ENCODE data around the gene ZMPSTE24.

The ZMPSTE24 gene

DNA sequence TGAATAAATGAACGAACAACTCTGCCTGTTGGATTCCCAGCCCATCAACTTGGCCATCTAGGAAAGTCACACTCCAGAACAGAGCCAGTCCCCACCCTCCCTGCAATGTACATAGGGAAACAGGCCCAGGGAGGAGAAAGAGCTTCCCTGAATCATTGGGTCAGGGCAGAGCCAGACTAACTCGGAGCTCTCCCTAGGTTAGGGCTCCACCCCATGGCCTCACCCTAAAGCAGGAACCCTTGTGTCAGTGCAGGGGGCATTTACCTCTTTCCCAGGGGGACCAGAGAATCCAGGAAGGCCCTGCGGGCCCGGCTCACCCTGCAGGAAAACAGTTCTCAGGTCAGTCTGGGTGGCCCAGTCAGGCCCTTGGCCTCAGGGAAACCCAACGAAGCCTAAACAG, 47.4 kb downstream of the ZMPSTE24 start:
- DNase-seq (ENCODE audit: low spot score), result no peak

DNA sequence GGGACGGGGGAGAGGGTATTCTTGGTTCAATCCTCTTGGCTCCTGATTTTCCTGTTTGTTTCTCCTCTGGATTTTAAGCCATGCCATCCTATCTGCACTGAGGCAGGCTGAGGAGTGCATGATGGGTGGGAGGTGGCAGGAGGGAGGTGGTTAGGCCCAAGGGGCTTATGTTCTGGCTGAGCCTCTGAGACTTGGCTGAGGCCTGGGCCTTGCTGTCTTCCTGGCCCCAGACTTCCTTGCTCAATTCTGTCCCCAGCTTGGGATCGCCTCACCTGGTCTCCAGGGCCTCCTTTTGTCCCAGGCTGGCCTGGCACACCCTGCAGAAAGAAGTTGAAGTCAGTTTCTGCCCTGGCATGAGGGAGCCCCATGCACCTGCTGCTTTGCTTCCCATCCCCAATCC, 47.8 kb downstream of the ZMPSTE24 start:
- no peak for DNase-seq (ENCODE audit: low spot score)

DNA sequence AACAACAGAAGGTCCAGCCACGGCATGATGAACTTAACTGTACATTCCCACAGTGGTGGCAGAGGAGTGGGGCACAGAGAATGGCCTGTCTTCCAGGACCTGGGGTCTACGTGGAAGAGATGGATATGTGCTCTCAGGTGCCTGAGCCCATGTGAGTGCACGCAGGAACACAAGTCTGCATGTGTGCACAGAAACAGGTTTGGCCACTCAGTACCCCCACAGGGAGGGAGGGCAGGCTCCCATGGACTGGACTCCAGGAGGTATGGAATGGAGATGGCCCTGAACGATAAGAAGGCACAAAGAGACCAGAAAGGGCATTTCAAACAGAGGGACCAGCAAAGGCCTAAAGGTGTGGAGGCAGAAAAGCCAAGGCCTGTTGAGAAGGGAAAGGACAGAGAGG, 48.3 kb downstream of the ZMPSTE24 start:
- DNase-seq (ENCODE audit: low spot score), result no peak

DNA sequence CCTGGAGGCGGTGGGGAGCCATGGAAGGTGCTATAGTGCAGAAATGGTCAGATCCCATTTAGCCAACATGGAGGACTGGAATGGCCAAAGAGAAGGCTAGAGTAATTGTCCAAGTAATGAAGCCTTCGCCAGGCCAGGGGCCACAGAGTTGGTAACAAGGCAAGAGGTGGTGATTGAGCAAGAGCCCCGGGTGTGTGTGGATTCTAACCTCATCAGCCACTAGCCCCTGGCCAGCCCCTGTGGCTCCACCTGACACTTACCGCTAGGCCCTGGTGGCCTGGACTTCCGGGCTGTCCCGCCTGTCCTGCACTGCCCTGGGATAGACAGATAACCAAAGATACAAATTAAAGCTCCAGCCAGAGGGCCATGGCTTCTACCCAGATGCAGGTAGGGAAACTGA, 49.1 kb downstream of the ZMPSTE24 start:
- no peak for DNase-seq (ENCODE audit: low spot score)

DNA sequence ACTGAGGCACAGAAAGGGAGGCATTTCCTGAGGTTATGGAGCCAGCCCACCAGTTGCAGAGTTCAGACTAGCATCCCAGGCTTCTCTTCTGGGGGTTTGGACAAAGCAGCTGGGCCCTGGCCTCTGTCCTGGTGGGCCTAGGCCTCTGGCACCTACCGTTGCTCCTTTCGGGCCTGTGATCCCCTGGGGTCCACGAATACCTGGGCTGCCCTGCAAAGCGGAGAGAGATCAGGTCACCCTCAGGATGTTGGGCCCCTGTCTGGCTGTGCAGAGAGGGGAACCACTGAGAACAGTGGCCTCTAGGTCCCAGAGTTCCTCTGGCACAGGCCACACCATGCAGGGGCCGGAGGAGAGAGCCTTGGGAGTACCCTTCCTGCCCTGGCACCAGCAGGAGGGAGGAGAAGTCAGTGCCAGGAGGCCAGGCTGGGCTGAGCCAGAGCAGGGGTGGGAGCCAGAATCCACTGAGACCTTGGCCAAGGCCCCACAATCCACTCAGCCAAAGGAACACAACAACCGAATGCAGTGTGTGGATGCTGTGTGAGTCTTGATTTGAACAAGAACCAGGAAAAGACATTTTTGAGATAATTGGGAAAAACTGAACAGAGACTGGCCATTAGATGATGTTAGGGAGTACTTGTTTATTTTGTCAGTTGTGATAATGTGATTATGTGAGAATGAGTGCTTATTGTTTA, 50.1 kb downstream of the ZMPSTE24 start:
- no peak for DNase-seq (ENCODE audit: low spot score)

DNA sequence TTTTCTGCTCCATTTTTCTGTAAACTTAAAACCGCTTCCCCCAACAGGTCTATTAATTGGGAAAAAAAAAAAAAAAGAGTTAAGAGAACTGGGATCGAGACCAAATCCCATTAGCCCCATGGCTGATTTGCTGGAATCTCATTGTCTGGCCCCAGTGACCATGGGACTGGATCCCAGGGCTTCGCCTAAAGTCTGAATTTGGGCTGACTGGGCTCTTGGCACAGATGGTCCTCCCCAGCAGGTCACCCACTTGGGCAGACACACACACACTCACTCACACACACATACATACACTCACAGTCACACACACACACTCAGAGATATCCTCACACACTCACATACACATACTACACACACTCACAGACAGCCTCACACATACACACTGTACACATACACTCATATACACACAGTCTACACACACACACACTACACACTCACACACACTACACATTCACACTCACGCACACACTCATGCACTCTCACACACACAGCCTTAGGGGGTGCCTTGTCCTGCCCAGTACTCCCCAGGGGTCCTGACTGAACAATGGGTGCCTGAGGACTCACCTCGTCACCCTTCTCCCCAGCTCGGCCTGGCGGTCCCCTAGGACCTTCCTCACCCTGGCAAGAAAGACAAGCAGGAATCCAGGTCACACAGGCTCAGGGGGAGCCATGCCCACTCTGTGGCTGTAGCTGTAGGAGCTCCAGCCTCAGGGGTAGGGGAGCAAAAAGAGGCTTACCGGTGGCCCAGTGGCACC, 51.5 kb downstream of the ZMPSTE24 start:
- DNase-seq (ENCODE audit: low spot score), result no peak

DNA sequence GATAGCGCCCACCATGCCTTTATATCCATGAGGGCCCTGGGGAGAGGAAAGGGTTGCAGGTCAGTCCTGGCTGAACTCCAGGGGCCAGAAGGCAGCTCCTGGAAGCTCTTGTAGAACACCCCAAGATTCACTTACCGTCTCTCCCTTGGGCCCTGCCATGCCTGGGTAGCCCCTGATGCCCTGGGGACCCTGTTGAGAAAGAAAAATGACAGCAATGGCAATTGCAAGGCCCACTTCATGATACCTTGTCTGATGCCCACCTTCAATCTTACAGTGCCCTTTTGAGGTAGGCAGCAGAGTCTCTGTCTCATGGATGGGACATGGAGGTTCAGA, 52.1 kb downstream of the ZMPSTE24 start:
- DNase-seq (ENCODE audit: low spot score), result no peak

DNA sequence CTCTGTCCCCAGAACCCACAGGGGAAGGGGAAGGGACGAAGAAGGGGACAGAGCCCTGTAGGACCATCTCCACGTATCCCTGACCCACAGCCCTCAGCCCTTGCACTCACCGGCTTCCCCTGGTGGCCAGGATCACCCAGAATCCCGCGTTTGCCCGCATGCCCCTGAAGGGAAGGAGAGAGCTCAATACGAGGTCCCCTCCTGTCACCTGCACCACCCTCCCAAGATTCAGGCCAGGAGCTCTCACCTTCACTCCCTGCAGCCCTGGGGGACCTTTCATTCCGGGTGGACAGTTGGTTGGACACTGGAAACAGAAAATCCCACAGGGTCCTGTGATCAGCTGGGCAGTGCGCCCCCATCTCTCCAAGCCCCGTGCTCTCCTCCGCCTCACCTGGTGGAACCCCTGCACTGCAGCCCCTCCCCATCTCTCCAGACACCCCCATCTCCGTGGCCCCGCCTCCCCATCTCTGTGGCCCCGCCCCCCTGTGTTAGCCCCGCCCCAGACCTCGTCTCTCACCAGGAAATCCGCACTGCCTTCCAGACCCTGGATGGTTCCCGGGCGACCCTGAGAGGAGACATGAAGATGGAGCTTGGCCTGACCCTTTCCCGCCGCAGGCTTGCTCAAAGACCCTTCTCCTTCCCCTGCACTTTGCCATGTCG, 53.1 kb downstream of the ZMPSTE24 start:
- no peak for DNase-seq (ENCODE audit: low spot score)

DNA sequence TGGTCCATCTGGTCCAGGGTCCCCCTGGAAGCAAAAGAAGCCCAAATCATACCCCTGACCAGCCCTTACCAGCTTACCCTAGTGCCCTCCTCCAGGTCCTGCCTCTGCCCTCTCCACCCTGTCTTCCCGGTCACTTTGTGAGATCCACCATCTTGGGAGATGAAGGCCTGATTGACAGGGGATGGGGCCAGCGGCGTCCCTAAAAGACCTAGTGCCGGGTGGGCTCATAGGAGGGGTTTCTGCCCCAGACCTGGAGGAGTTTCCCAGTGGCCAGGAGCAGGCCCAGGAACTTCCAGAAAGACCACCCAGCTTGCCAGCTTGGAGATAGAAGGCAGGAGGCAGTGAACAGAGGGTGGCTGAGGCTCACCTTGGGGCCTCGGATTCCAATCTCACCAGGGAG, 53.7 kb downstream of the ZMPSTE24 start:
- DNase-seq (ENCODE audit: low spot score), result no peak

DNA sequence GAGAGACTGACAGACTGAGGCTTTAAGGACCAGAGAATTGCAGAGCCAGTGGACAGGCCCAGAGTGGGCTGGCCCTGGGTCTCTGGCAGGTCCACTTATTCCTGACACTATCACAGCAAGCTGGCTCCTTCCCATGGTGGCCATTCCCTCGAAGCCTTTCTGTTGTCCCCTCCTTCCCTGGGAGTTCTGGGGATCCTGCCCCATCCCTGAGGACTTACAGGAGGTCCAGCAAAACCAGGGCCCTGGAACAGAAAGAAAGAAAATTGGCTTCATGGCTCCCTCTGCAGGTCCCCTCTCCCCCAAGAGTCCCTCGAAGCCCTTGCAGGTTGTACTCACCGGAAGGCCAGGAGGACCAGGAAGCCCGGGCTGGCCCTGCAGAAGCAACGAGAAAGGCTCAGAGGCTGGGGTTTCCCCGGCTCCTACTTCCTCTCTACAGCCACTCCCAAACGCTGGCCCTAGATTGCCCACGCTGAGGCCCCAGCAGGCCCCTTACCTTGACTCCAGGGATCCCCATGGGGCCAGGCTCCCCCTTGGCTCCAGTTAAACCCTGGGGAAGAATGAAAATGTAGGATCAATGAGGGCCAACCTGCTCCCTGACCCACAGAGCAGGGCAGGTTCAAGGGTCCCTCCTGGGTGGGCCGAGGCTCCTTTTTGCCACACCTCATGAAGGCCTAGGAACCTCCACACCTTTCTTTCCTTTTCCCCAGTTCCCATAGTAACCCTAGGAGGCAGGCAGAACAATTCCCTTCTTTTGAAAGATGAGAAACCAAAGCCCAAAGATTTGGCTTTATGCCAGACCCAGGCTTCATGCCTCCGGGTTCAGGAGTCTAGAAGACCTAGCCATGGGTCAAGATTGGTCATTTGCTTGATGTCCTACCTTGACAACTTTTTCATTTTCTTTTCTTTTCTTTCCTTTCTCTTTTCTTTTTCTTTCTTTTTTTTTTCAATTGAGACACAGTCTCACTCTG, 54.5 kb downstream of the ZMPSTE24 start:
- no peak for DNase-seq (ENCODE audit: low spot score)

DNA sequence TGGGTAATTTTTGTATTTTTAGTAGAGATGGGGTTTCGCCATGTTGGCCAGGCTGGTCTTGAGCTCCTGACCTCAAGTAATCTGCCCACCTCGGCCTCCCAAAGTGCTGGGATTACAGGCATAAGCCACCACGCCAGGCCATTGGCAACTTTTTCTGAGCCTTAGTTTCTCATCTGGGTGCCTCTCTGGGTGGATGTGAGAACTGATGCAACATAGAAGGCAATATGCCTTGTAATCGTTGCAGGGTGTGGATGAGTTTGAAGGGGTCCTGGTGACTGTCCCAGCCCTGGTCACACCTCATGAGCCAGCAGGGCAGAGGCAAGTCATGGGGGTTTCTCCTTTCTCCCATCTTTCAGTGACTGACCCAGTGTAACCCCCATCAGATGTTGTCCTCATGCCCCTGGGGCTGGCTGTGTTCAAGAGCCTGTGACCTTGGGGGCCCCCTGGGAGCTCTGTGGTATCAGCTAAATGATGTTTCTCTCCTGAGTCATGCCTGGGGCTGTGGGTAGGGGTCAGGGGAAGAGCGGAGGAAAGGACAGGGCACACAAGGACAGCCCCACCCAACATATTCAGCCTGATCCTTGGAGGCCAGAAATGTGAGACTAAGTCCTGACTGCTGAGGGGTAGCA, 55.4 kb downstream of the ZMPSTE24 start:
- DNase-seq (ENCODE audit: low spot score), result no peak

DNA sequence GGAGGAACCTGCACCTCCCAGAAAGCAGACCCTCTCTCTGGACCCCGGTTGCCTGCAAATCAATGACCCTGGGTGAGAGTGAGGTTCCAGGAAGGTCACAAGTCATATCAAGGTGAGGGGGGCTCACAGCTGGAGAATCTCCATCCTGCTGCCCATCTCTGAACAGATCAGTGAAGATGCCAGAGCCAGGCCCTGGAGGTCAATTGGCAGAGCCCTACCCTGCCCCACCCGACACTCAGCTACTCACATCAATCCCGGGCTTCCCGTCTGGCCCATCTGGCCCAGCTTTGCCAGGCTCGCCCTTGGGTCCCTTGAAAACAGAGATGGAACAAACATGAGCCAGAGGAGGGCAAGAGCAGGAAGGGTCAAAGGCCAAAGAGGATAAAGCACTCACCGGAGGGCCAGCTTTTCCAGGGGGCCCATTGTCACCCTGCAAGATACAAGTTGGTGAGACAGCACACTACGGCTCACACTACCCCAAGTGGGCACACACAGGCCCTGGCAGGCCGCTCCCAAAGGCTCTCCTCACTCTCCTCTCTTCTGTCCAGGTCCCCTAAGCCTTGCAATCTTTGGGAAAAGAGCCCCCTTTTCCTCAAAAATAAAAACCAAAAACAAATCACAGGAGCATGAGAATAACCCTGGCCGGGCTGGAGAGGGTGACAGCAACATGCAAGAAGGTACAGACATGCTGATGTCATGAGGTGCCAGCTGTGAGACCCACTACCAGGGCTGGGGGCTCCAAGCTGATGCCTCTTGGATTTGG, 56.1 kb downstream of the ZMPSTE24 start:
- no peak for DNase-seq (ENCODE audit: low spot score)

DNA sequence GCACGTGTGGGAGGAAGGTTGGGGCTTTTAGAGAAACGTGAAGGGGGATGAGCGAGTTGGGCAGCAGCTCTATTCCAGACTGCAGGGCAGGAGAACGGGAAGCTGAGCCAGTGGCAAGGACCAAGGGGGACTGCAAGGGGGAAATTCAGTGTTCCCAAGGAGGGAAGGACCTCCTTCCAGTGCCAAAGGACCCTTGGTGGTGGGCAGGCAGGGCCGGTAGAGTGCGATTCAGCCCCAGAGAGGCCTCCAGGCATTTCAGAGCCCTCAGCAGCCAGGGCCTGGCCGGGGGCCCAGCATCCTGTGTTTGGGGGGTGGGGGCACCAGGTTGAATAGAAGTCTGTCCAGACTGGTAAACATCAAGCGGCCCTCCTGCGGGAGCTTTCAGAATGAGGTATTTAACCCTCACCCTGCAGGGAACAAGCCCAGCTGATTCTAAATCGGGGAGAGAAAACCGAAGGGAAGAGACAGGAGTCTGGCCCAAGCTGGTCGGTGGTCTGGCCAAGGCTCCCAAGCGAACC, 56.7 kb downstream of the ZMPSTE24 start:
- DNase-seq (ENCODE audit: low spot score), result no peak

DNA sequence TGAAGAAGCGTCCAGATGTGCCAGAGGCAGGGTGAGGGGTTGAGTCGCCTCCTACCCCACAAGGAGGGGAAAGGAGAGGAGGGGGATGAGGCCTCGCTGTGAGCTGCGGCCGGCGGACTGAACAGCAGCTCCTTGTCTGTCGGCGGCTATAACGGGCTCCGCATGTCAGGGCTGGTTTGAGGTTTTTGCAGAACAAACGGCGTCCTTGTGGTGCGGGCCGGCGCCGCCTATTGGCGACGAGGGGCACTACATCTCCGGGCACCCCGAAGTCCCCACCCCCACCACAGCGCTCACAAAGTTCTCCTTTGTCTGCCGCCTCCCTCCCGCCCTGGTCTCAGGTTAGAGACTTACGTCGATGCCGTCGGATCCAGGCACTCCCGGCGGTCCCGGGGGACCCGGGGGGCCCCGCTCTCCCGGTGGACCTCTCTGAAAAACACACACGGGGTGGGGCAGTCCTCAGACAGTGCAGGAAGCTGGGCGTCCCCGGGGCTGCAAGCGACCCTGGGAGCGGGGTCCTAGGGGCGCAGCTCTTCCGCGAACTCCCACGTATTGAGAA, 57.3 kb downstream of the ZMPSTE24 start:
- DNase-seq (ENCODE audit: low spot score), result peak; percentile 88

DNA sequence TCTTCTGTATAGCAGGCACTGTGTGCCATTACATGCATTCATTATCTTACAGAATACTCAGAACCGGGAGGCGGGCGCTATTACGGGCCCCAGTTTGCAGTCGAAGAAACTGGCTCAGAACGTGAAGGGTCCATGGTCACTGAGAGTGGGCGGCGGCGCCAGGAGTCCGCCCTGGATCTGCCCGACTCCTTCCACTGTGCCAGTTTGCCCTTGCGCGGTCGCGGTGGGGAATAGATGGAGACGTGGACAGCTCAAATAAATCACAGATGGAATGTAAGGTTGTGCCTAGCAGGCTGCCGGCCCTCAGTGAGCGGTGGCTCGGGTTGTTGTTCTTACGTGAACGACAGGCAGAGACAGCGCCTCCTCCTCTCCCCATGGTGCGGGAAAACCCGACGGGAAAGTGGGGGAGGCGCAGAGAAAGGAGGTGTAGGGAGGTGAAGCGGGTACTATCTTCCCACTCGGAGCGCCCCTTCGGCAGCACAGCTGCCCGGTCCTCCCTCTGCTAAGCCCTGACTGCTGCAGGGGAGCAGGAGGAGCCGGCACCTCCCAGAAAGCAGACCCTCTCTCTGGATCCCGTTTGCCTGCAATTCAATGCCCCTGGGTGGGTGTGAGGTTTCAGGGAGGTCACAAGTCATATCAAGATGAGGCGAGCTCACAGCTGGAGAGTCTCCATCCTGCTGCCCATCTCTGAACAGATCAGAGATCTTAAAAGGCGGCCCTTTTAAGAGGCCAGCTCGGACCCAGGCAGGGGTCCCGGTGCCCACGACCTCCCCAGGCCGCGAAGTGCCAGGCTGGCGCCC, 58.0 kb downstream of the ZMPSTE24 start:
- no peak for DNase-seq (ENCODE audit: low spot score)

DNA sequence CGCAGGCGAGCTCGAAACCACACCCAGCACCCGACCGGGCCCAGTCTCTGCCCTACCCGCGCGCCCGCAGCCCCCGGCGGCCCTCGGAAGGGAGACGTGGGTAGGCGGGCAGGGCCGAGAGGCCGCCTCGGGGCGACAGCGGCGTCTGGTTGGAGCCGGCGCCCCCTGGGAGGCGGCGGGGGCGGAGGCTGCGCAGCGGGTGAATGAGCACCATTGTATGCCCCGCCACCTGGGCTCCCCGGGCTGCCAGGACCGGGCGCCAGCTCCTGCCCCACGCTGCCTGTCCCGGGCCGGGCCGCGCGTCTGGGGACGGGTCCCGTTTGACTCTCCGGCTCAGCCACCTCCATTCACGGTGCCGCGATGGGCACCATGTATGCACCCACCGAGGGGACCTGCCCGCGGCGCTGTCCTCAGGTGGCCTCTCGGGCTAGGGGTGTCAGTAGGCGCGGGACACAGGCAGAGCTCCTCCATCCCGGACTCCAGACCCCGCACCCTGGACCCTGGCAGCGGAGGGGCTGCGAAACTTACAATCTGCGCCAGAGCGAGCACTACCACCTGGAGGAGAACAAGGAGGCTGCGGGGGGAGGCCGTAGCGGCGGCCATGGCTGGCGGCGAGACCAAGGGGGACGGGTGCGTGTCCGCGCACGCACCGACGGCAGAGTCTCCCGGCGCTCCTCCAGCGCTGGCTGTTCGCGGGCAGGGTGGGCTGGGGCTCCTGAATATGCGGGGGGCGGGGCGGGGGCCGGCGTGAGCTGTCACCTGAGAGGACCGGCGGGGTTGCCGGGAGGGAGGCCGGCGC, 58.8 kb downstream of the ZMPSTE24 start, which contains the start of gene COL9A2:
TSS of gene COL9A2 (minus strand) at position 692 of the 799 bp plus-strand sequence. CDS start at position 603, 89 bp downstream.
- DNase-seq (ENCODE audit: low spot score), result no peak

DNA sequence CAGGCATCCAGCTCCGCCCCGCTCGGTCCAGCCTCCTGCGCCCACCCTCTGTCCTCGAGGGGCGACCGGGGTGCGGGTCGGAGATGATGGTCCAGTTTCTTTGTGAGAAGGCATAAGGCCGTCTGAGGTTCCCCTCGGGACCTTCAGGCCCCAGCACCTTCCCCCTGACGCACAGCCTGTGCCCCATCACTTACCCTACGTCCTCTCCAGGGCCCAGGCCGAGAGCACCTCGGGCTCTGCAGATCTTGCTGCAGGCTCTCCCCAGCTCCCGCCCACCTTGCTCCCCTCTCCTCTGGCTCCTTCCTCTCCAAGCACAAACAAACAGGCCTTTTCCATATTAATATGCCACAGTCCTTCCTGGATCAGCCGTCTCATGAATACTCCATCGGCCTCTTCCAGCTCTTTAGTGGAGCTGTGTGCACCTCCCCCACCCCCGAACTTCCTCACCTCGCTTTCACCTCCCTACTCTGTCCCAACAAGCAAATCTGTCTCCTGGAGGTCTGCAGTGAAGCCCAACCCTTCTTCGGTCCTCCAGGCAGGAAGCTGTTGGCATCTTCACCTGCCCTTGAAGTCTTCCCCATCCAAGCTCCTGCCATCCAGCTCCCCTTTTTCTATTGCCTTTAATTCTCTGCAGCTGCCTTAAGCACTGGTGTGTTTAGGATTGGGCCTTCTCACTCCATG, 59.5 kb downstream of the ZMPSTE24 start:
- DNase-seq (ENCODE audit: low spot score), result no peak

DNA sequence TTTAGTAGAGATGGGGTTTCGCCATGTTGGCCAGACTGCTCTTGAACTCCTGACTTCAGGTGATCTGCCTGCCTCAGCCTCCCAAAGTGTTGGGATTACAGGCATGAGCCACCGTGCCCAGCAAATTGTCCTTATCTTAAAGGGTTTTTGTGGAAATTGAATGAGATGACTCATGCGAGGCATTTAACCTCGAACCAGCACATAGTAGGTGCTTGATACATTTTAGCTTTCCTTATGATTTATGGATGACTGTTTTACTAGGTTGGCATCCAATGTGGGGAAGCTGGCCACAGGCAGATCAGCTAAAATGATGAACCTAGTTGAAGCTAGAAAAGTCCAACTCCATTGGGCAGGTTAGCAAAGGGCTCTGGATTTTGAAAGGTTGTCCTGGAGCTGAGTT, 60.4 kb downstream of the ZMPSTE24 start:
- no peak for DNase-seq (ENCODE audit: low spot score)
